ENCODE data around the gene TARP.

The TARP gene

DNA sequence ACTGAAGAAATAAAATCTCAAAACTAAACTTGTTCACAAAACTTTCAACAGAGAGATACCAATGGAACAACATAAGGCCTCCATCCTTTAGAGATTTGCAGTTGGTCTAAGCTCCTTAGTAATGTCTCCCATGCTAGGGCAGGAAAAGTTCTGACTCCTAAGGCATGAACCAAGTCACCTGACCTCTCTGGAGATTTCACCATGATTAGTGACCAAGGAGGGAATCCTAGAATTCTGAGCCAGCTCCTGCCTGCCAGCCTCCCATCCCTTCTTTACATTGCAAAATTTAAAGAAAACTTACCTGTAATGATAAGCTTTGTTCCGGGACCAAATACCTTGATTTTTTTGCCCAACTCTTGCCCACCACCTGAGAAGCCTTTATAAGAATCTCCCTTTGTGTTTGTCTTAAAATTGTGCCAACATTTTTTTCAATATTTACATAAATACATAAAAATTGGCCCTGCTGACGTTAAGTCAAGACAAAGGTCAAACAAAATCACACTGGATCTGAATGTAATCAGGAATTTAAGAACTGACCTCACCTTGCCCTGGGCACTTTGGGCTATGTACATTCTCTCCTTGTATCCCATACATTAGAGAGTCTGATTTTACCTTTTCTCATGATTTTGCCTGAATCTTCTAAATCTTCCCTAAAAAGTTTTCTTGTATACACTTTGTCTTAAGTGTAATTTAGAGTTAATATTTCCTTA is at the start of gene TARP:
Gene TARP (minus strand): TSS at position 351 of the 710 bp plus-strand sequence.
- no peak for FAIRE-seq

DNA sequence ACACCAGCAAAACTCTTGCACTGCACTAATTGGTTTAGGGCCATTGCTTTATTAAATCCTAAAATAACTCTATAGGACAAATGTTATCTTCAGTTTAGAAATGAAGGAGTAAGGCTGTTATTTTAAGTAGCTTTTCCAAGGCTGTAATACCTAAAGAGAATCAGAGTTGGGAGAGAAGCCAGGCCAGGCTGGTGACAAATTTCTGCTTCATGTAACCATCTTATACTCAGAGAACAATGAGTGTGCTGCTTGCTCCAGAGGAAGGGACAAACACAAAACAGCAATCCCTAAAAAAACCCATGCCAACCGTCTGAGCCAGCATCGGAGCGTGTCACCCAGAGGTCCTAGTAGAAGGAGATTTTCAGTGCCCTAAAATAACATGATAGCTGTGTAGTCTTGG is 49.7 kb upstream of the TARP start:
- FAIRE-seq, result no peak

DNA sequence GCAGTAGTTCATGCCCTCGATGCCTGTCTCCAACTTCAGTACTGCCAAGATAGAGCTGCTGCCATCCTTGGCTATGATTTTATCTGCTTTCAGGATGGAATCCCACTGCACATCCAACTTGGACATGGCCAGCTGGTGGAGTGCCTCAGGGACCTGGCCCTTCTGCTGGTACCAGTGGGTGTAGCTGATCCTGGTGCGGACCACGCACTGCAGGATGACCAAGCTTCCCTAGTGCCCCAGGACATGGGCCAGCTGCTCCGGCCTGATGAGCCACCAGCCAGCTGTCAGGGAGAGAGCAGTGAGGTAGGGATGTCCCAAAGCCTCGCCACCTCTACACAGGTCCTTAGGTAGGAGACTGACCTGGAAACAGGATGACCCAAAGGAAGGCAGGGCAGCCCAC is 49.0 kb upstream of the TARP start:
- no peak for FAIRE-seq

DNA sequence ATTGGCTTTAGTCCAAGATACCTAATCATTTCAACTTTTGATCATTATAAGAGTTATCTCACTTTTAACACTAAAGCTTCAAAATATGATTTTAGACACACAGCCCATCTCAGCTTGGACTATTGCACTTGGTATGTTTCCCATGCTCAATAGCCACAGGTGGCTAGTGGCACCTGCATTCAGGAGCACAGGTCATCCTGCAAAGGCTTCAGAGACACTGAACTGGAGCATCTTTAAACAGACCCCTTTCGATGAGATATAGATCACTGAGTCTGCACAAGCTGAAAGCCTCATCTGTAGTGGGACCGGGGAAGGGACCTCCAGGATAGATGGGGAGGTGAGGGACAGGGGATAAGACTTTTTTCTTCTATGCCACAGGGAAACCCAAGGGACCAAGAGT is 48.5 kb upstream of the TARP start:
- no peak for FAIRE-seq

DNA sequence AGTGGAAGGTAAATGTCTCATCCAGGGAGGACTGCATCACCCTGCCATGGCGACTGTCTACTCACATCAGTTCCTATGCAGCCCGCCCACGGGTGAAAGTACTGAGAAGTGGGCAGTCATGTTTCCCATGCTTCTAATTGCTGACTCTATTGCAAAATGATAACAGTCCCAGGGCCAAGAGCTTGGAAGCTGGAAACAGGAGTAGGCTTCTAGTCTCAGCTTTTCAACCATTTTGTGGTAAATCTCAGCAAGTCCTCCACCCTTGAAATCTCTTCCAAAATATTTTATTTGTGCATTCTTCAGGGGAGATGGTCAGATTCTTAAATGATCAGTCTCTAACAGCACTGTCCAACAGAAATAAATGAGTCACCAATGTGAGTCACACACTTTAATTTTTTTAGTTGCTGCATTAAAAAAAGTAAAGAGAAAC is 48.1 kb upstream of the TARP start:
- FAIRE-seq, result no peak

DNA sequence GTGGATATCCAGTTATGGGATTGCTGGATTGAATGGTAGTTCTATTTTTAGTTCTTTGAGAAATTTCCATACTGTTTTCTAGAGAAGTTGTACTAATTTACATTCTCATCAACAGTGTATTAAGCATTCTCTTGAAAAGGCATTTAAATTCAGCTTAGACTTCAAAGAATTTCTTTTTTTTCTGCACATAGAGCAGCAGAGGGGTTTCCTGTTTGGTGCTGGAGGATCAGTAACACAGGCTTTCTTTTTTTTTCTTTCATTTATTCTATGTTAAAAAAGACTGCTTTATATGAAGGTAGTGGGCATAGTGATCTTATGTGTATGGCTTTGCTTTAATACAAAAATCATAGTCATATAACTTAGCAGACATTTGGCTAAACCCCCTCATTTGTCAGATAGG is 47.6 kb upstream of the TARP start:
- FAIRE-seq, result no peak

DNA sequence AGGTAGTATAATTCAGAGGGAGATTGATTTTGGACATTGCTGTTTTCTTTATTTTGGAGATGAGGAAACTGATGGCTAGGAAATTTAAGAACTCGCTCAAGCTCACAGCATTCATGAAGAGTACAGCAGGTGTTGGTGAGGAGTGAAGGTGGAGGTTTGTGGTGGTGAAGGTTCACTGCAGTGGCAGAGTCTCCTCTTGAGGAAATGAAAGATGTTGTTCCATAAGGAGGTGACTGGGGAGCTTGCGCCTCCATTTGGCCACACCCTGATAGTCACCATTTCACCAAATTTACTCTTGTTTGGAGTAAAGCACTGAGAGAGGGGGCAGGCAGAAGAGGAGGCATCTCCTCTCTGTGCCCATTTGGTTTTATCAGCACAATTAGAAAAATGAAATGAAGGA is 46.4 kb upstream of the TARP start:
- no peak for FAIRE-seq

DNA sequence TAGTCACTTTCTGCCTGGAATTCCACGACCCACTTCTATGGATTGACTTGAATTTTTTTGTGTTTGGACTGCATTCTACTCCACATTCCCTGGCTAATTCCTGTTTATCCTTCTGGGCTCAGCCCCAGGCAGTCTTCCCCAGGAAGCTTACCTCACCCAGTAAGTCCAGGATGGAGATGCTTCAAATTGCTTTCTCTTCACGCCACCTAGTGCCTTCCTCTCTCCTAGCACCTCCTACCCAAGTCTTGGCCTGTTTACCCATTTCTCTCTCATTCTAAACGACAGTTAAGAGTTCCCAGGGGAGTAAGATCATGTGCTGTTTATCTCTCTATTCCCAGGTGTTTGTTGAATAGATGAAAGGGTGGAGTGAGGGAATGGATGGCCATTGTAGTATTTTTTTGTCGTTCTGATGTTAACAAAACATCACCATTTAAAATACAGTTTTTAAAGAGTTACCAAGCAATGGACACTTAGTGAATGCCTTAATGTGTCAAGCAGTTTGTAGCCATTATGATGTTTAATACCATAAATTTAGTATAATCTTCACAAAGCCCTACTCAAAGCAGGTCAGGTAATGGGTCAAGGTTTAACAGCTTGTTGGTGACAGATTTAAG is 45.5 kb upstream of the TARP start:
- no peak for FAIRE-seq

DNA sequence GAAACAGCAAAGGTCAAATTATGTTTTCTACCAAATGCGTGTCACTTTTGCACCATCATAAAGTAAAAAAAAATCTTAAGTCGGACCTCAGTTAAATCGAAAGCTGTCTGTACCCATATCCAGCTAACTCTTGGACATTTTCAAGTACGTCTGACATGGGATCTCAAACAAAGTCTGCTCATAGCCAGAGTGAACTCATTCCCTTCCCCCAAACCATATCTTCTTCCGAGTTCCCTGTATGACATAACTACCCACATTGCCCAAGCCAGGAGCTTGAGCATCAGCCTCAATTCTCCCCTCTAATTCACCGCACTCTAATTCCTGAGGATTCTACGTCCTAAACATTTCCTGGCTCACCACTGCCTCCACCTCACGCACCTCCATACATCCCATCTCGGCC is 44.8 kb upstream of the TARP start:
- FAIRE-seq, result no peak

DNA sequence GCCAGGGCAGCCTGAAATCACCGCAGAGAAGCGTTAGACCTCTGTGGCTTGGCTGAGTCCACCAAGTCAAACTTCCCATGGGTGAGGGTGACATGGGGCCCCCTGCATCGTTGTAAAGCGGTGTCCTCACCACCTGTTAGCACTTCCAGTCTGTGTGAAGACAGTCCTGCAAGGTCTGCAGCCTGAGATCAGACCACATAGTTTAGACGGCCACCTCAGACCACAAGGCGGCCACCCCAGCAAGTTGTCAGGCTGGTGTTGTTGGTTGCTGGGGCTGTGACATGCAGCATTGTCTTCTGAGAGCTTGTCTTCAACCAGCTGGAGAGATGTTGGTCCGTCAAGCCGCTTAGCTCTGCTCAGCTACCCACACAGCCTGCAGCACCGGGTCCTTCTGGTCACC is 44.1 kb upstream of the TARP start:
- FAIRE-seq, result no peak

DNA sequence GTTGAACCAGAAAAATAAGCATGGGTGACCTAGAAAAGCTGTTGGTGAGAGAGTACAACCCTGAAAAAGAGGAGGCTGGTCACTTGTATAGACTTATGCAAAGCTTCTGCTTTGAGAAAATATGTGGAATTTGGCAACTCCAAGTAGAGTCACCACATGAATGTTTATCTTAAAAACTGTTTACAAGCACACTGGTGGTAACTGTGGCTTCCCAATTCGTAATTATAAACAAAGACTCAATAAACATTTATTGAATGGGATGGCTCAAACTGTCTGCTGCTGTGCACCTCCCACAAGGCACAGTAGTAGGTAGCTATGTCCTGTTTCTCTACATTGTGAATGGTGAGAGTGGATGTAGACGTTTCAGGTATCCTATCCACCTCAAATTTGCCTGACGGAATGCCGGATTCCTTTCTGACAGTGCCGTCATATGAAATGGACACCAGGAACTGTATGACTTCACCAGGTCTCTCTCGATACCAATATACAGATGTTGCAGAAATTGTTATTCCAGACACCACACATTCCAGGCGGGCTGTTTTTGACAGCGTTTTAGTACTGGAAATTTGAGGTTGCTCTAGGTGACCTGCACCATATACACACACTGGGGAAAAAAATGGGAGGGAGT is 43.4 kb upstream of the TARP start:
- FAIRE-seq, result no peak

DNA sequence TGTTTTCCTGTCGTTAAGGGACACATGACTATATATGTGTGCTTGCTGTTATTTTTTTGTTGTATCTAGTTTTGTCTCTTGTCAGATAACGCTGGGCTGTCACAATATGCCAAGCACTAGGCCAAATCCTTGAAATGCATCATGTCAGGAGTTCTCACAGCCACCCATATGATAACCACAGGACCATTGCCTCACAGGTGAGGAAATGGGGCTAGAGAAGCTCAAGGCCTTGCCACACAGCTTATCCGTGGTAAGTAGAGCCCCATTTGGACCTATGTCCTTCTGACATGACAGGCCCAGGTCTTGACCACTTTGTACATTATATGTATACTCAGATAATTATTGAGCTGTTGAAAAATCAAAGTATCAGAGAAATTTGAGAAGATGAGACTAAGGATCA is 42.0 kb upstream of the TARP start:
- no peak for FAIRE-seq

DNA sequence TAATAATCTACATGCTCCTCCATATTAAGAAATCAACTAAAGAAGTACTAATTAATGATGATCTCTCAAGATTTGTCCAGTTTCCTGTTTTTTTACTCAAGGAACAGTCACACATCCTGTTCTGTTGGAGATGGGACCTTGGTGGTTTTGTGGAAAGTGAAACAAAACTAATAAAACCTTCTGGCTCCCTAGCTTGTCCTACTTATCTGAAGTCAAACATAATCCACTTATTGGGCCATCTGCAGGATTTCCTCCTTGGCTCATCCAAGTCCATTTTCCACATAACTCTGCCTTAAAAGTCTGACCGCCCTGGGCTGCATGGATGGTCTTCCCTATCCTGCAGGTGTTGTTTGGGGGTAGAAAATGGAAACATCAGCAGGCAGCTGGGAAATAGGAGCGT is 39.4 kb upstream of the TARP start:
- FAIRE-seq, result no peak

DNA sequence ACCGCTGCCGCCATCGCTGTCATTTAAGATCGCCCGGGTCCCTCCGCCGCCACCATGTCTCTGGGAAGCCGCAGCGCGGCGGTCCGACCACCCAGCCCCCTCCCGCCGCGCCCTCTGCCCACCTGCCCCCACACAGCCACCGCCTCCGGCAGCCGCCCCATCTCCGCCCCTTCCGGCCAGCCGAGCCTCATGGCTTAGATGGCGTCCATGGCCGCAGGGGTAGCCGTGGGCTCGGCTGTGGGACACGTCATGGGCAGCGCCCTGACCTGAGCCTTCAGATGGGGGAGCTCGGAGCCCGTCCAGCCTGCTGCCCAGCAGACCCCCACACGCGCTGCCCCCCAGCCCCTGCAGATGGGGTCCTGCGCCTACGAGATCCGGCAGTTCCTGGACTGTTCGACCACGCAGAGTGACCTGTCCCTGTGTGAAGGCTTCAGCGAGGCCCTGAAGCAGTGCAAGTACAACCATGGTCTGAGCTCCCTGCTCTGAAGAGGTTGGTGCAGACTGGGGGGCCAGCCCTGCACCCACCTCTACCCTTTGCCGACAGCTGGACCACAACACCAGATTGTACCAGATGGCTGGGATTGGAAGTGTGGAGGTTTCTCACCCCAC is 38.0 kb upstream of the TARP start:
- FAIRE-seq, result no peak

DNA sequence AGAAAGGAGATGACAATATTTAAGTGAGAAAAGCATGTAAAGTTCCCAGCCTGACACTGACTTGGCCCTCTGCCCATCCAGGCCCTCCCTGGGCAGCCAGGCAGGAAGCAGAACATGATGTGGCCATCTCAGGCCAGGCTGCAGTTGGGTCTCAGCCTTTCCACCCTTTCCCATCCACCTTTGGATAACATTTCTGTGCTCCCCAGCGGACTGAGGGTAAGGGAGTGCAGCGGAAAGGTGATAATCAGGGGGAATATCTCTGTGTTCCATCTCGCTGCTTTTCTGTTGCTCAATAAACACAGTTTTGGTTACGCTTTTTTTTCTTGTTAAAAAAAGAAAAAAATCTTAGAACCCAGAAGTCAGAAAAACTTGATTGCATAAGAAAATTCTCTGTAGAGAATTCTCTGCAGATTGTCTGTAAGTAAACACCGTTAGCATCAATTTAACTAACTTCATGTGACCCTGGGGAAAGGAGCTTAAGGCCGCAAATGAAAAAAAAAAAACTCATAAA is 37.2 kb upstream of the TARP start:
- FAIRE-seq, result no peak

DNA sequence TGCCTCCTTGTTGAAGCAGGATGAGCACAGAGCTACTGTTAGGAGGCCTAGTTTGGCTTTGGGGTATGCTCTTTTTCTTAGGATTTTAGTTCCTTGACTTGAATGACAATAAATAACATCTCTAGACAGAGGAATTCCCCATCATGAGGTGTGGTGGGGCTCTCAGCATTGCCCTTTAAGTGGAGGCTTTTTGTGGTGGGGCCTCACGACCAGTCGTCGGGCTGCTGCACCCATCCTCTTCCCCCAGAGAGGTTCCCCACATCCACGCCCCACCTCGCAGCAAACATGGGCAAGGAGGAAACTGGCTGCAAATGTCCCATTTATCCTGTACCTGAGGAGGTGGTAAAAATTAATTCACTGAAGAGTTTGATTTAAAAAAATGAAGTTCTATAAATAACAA is 36.1 kb upstream of the TARP start:
- no peak for FAIRE-seq

DNA sequence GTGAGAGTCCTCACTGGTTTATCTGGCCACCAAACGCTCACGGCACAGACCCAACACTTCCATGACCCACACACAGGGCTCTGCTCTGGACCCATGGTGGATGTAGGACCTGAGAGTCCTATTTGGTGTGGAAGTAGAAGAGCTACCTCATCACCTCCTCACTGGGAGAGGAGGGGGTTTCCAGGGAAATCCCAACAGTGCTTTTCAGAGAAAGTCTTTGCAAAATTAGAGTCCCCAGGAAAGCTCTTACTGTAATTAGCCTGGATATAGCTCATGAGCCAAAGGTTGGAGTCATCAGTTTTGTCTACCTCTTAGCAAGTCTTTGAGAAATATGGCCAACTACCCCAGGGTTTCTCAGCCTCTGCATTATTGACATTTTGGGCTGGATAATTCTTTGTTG is 34.7 kb upstream of the TARP start:
- FAIRE-seq, result no peak

DNA sequence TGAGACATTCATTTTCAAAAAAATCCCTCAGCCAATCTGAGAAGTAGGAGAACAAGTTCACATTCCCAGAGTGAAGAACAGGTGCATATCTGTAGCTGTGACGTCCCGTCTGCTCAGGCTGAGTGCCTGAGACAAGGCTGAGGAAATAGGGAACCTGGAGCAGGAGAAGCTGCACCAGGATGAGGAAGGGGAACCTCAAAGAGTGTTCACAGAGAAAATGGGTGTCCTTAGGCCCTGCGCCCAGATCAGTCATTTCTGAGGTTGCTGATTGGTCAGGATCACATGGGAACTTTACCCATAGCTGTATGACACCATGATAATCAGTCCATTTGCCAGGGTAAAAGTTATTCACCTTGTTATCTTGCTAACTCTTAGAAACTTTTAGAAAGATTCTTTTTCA is 34.2 kb upstream of the TARP start:
- no peak for FAIRE-seq

DNA sequence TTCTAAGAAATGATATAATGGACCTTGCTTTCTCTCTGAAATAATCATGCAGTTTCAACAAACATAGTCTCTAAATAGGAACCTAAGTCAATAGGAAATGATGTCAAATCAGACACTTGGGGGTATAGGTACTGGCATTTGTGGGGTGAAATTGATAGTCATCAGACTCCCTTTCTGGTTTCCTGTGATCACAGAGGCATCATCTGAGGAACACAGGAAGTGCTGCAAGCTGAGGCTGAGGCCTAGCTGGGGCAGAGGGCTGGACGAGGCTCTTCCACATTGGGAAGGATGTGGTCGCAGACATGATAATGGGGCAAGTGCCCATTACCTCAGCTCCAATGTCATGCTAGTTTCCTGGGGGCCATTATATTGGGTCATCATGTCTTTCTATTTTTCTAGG is 33.5 kb upstream of the TARP start:
- FAIRE-seq, result no peak

DNA sequence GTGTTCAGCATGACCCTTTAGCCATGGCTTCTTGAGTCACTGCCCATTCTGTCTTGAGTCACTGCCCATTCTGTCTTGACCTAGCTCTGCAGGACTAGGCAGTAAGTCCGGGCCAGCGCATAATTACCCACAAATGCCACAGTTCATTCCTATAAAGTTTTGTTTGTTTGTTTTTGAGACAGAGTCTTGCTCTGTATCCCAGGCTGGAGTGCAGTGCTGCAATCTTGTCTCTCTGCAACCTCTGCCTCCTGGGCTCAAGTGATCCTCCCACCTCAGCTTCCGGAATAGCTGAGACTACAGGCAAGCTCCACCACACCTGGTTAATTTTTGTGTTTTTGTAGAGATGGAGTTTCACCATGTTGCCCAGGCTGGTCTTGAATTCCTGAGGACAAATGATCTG is 32.7 kb upstream of the TARP start:
- FAIRE-seq, result no peak

DNA sequence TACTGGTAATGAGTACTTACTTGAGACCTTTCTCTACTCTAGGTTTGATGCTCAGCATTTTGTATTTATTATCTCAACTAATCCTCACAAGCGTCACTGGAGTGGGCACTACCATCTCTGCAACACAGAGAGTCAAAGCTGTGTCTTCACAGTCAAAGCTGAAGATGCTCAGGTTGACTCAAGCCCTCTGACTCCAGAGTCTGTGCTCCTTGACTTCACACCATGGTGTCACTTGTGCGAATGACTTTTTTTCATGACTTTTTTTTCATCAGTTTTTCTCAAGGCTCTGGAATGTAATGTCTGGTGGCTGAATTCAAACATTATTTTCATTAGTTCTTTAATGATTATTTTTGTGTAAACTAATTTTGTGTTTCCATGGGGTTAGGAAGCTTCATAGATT is 30.4 kb upstream of the TARP start:
- no peak for FAIRE-seq

DNA sequence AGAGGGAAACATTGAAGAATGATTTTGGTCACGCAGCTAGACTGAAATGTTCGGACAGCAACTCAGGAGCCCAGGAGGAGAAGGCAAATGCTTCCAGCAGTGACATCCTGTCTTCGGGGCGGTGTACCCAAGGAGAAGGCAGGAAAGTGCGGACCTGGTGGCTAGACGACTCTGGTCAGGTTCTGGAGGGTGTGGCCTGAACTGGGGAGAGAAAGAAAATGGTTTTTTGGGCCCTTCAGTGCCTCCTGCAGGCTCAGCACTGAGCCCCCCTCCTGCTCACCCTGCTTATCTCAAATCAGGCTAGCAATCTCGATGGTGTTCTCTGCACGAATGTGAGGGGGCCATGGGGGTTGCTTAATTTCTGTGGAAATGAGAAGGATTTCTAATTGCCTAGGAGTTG is 26.7 kb upstream of the TARP start:
- FAIRE-seq, result no peak

DNA sequence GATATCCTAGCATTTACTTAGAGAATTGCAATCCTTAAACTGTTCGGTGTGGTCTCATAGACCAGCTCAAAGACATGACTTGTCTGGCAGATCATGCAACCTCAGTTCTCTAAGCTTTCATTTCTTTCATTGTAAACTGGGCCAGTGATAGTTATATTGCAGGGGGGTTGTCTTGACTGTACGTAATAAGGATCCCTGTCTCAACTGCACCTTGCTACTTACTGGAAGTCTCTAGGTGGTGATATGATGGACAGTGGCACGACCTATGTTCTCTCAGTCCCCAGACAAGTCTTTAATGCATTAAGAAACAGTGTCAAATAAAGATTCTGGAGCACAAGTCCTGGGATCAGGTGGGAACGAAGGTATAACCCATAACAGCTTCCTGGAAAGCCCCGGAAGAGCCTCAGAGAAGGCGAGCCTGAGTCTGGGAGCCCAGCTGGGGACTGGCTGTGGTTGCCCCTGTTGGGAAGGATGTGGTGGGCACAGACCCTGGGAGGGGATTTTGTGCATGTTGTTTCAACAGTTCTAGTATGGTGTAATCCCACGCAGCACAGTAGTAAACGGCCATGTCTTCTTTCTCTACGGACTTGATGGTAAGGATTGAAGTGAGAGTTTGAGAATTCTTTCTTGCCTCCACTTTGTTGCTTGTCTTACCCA is 26.0 kb upstream of the TARP start:
- FAIRE-seq, result no peak

All from islet of Langerhans (tissue), 1 donor.